Fibroblast of mammary gland (primary cell): ENCODE data around the gene CNPY1.

Source experiments
- DNase-seq: peaks from one replicate; pipeline ENCODE4 v3.0.0-alpha.2; 2010; ENCODE audit warnings: low read depth
- H3K4me3 ChIP-seq: 2 replicates; pipeline ENCODE4 v1.5.1; 2011; ENCODE audit warnings: low read depth, mild to moderate bottlenecking, low read length, moderate library complexity; ENCODE audit not compliant: control insufficient read depth
- TF ChIP-seq, protein P1 (sequence below): conservative IDR thresholded peaks from 2 replicates; pipeline ENCODE4 v1.5.1; 2011; ENCODE audit warnings: low read depth, low read length, inconsistent platforms; ENCODE audit not compliant: control insufficient read depth, insufficient read depth

The CNPY1 gene

DNA sequence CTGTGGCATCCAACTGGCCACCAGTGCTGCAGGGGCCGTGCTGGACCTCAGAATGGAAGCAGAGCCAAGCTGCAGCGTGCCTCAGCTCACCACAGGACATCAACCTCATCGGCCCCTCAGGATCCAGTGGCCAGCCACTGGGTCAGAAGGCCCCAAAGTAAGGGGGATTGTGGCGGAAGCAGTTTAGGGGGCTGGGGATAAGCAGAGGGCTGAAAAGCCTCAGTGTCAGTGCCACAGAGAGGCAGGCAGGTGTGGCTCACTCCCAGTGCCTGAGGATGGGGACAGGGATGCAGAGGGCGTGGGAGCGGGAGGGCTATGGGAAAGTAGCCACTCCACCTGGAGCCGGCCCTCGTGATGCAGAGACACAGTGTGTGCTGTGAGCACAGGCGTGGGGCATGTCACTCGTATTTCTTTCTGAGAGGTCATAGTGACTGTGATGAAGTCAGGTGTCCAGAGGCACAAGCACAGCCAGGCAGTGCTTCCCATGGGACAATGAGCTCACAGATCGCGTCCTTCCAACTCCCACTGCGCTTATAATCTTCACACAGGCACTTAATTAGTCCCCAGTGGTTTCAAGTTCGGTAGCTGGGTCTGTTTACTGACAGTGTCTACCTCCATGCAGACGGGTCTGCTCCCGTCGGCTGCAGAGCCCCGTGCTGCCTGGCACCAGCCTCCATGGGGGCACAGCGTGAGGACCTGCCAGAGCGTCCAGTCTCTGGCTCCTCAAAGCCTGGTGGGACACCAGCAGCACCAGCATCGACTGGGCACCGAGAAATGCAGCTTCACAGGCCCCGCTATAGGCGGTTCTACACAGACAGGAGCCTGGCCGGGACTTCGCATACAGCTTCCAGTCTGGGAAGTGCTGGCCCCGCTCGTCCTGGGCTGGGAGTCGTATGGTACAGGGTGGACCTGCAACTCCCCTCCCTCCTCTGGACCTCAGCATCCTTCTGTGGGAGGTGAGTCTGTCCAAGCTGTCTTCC lies 42.9 kb upstream of the CNPY1 start:
- no peak overlapping the region for H3K4me3 ChIP-seq
- TF ChIP-seq, protein P1, sequence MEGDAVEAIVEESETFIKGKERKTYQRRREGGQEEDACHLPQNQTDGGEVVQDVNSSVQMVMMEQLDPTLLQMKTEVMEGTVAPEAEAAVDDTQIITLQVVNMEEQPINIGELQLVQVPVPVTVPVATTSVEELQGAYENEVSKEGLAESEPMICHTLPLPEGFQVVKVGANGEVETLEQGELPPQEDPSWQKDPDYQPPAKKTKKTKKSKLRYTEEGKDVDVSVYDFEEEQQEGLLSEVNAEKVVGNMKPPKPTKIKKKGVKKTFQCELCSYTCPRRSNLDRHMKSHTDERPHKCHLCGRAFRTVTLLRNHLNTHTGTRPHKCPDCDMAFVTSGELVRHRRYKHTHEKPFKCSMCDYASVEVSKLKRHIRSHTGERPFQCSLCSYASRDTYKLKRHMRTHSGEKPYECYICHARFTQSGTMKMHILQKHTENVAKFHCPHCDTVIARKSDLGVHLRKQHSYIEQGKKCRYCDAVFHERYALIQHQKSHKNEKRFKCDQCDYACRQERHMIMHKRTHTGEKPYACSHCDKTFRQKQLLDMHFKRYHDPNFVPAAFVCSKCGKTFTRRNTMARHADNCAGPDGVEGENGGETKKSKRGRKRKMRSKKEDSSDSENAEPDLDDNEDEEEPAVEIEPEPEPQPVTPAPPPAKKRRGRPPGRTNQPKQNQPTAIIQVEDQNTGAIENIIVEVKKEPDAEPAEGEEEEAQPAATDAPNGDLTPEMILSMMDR = no peak
- DNase-seq = no peak

DNA sequence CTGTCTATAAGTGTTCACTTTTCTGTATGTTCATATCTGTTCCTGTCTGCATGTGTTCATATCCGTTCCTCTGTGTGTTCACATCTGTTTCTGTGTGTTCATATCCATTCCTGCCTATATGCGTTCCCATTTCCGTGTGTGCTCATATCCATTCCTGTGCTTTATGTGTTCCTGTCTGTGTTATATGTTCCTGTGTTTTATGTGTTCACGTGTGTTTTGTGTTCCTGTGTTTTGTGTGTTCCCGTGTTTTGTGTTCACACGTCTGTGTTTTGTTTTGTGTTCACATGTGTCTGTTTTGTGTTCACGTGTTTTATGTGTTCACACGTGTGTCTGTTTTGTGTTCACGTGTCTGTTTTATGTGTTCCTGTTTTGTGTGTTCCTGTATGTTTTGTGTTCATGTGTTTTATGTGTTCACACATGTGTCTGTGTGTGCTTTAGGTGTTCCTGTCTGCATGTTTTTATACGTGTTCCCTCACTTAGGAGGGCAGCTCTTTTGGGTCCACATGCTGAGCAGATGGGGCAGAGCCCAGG lies 42.2 kb upstream of the CNPY1 start:
- no peak overlapping the region for H3K4me3 ChIP-seq
- TF ChIP-seq, protein P1 = no peak
- no peak for DNase-seq

- no peak for DNase-seq
- H3K4me3 ChIP-seq = no peak overlapping the region
- TF ChIP-seq, protein P1 = no peak
These were observed 41.1 kb upstream of the CNPY1 start for GRCh38 chr7:155587486-155587885.

GRCh38 chr7:155586843-155587440 lies 40.6 kb upstream of the CNPY1 start:
- H3K4me3 ChIP-seq = no peak overlapping the region
- no peak for DNase-seq
- TF ChIP-seq, protein P1 = no peak

- no peak overlapping the region for H3K4me3 ChIP-seq
- no peak for DNase-seq
- TF ChIP-seq, protein P1 = no peak
These were observed 39.6 kb upstream of the CNPY1 start for GRCh38 chr7:155585951-155586350.

DNA sequence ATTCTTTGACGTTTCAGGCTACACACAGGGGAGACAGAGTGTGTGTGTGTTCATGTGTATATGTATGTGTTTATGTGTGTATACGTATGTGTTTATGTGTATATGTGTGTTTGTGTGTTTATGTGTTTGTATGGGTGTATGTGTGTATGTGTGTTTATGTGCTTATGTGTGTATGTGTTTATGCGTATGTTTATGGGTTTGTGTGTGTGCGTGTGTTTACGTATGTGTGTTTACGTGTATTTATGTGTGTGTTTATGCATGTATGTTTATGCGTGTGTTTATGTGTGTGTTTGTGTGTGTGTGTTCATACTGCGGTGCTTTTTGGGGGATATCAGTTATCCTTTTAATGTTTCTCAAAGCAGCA lies 39.2 kb upstream of the CNPY1 start:
- TF ChIP-seq, protein P1 = no peak
- DNase-seq = no peak
- no peak overlapping the region for H3K4me3 ChIP-seq
